Endothelial cell of umbilical vein (primary cell): Measurements from ENCODE around the gene ZNF225. TPM values are rescaled to one million over a fixed set of nuclear protein-coding genes. Genes with fewer than 3 reads are reported as not detected.

Experiments
- BruUV-seq: library from RNA; stranded (reverse); fragments of 400-500 nt; replicated peaks from 2 replicates; lab custom pipeline; 2021; lab: Mats Ljungman, UMichigan
- CTCF ChIA-PET: fragments of 300-600, 350-600 bp; sonication (Branson Sonifier 250); formaldehyde crosslinking; loops from one replicate; lab custom pipeline; 2021; ENCODE audit warnings: antibody characterized with exemption, inconsistent platforms; lab: Charles Lee
- POLR2A ChIA-PET: fragments of 300-600, 350-600 bp; sonication (Branson Sonifier 250); formaldehyde crosslinking; loops from one replicate; lab custom pipeline; 2021; ENCODE audit warnings: antibody characterized with exemption, inconsistent platforms; lab: Charles Lee
- DNase-seq: peaks from one replicate; pipeline ENCODE4 v3.0.0-alpha.2; 2011; ENCODE audit warnings: low read depth, low spot score
- FAIRE-seq: peaks from 2 replicates; lab custom pipeline; 2011; peaks lifted over from hg19 to GRCh38; lab: Jason Lieb, UNC
- H2AFZ ChIP-seq: 2 replicates; pipeline ENCODE4 v1.6.0; 2012; ENCODE audit warnings: low read depth, low read length, control low read depth, inconsistent platforms
- H3K27ac ChIP-seq: 2 replicates; pipeline ENCODE4 v1.5.1; 2011; ENCODE audit warnings: low read depth, mild to moderate bottlenecking, control low read depth, low read length, moderate library complexity; ENCODE audit not compliant: insufficient read depth
- H3K27me3 ChIP-seq, 2 experiments: 2 replicates each; pipeline versions ENCODE4 v1.6.0 to v1.6.1; 2011; ENCODE audit warnings: low read length in 2 of 2, mixed read lengths in 1 of 2; ENCODE audit not compliant: control insufficient read depth in 2 of 2, insufficient read depth in 2 of 2
- H3K36me3 ChIP-seq, 2 experiments: 2 replicates in 1 of 2; 3 replicates in 1 of 2; pipeline ENCODE4 v1.5.1; 2011; ENCODE audit warnings: low read length in 2 of 2, mild to moderate bottlenecking in 1 of 2, moderate library complexity in 1 of 2; ENCODE audit not compliant: control insufficient read depth in 2 of 2, insufficient read depth in 2 of 2; ENCODE audit errors: extremely low read depth in 1 of 2
- H3K4me1 ChIP-seq: 3 replicates; pipeline ENCODE4 v1.5.1; 2011; ENCODE audit warnings: mild to moderate bottlenecking, low read length; ENCODE audit not compliant: control insufficient read depth, insufficient read depth; ENCODE audit errors: extremely low read depth
- H3K4me2 ChIP-seq: 2 replicates; pipeline ENCODE4 v1.6.1; 2011; ENCODE audit warnings: low read length, control low read depth, mixed read lengths; ENCODE audit not compliant: insufficient read depth
- H3K4me3 ChIP-seq, 3 experiments: fragments of 200-600 bp in 1 of 3; sonication (generic), shearing (Covaris generic) in 1 of 3; replicated peaks in 1 of 3; 2 replicates each; pipeline ENCODE4 v1.5.1; 2011 to 2016; ENCODE audit warnings: control low read depth in 3 of 3, low read length in 3 of 3, mild to moderate bottlenecking in 2 of 3, inconsistent platforms in 1 of 3, low read depth in 1 of 3, moderate library complexity in 1 of 3; ENCODE audit not compliant: insufficient read depth in 1 of 3
- H3K79me2 ChIP-seq: 2 replicates; pipeline ENCODE4 v1.6.0; 2012; ENCODE audit warnings: low read length, inconsistent platforms; ENCODE audit not compliant: control insufficient read depth, insufficient read depth
- H3K9ac ChIP-seq: replicated peaks from 2 replicates; pipeline ENCODE3; 2011; ENCODE audit warnings: low read length, control low read depth; ENCODE audit not compliant: insufficient read depth; ENCODE audit errors: extremely low read depth
- H3K9me1 ChIP-seq: replicated peaks from 3 replicates; pipeline ENCODE4 v1.6.0; 2011; ENCODE audit warnings: mild to moderate bottlenecking, low read length; ENCODE audit not compliant: control insufficient read depth, insufficient read depth; ENCODE audit errors: extremely low read depth
- H3K9me3 ChIP-seq: replicated peaks from 2 replicates; pipeline ENCODE4 v1.5.1; 2012; ENCODE audit warnings: low read length, inconsistent platforms; ENCODE audit not compliant: control insufficient read depth, insufficient read depth
- H4K20me1 ChIP-seq: replicated peaks from 2 replicates; pipeline ENCODE3; 2011; ENCODE audit warnings: mild to moderate bottlenecking, low read length; ENCODE audit not compliant: control insufficient read depth, insufficient read depth; ENCODE audit errors: extremely low read depth
- EZH2 ChIP-seq: IDR thresholded peaks from 2 replicates; pipeline ENCODE4 v1.6.1; 2012; ENCODE audit warnings: borderline replicate concordance, low read depth, mild to moderate bottlenecking, moderate library complexity, low read length, inconsistent platforms; ENCODE audit not compliant: severe bottlenecking
- FOS ChIP-seq: IDR thresholded peaks from 2 replicates; pipeline ENCODE4 v1.6.1; 2011; ENCODE audit warnings: mild to moderate bottlenecking, low read length, moderate library complexity, borderline replicate concordance; ENCODE audit not compliant: insufficient read depth
- GATA2 ChIP-seq: IDR thresholded peaks from 2 replicates; pipeline ENCODE4 v1.7.0; 2011; ENCODE audit warnings: low read depth, mild to moderate bottlenecking, moderate library complexity, mixed read lengths, low read length; ENCODE audit not compliant: insufficient read length, insufficient read depth
- JUN ChIP-seq: IDR thresholded peaks from 2 replicates; pipeline ENCODE4 v1.6.1; 2011; ENCODE audit warnings: borderline replicate concordance, low read depth; ENCODE audit not compliant: insufficient read length, insufficient read depth
- MYC ChIP-seq: IDR thresholded peaks from one replicate; pipeline ENCODE4 v1.6.1; 2011; ENCODE audit warnings: mild to moderate bottlenecking, low read depth, low read length
- POLR2A ChIP-seq: IDR thresholded peaks from 2 replicates; pipeline ENCODE4 v1.6.1; 2012; ENCODE audit warnings: low read depth, mild to moderate bottlenecking, control low read depth, low read length
- POLR2AphosphoS5 ChIP-seq: IDR thresholded peaks from 2 replicates; pipeline ENCODE4 v1.6.1; 2012; ENCODE audit warnings: low read depth, mild to moderate bottlenecking, control low read depth, low read length, moderate library complexity; ENCODE audit not compliant: insufficient read depth
- dilution Hi-C: fragments of 300-500 bp; cut with MboI; formaldehyde crosslinking; loops from one replicate; pipeline ENCODE4 v1.15.0; 2019; ENCODE audit warnings: low sequenced_read_pairs; ENCODE audit not compliant: extremely low pct_ligation_motif_present
- intact Hi-C: fragments of 100-400 bp; cut with micrococcal nuclease; formaldehyde crosslinking; loops from one replicate; pipeline ENCODE4 v1.10.0; 2022
- polyA plus RNA-seq, 4 experiments: library from polyadenylated mRNA; depleted of rRNA in 3 of 4; stranded (reverse) in 3 of 4; unstranded in 1 of 4; fragments of >200 nt; gene quantifications; 2 replicates each; pipeline versions ENCODE4 v1.2.1 to v1.2.3, GENCODE V29; 2011 to 2012; ENCODE audit warnings: missing spikeins in 1 of 4
- small RNA-seq: library from RNA; depleted of rRNA; stranded (forward); fragments of <200 nt; gene quantifications from one replicate; pipeline ENCODE3, GENCODE V24; 2012; ENCODE audit warnings: low replicate concordance, low read depth; ENCODE audit not compliant: insufficient read depth, insufficient read length
- total RNA-seq: library from RNA; stranded (reverse); gene quantifications from 2 replicates; pipeline ENCODE4 v1.2.3, GENCODE V29; 2021
- TF ChIP-seq, protein P1 (sequence below): IDR thresholded peaks from 2 replicates; pipeline ENCODE4 v1.6.1; 2011; ENCODE audit not compliant: insufficient read depth, insufficient read length
- TF ChIP-seq, protein P2 (sequence below), 2 donors: IDR thresholded peaks; 1 replicate in 1 of 2; 2 replicates in 1 of 2; pipeline ENCODE4 v1.5.1; 2011; ENCODE audit warnings: low read length in 2 of 2, mild to moderate bottlenecking in 2 of 2, moderate library complexity in 2 of 2, control low read depth in 1 of 2, inconsistent platforms in 1 of 2, low read depth in 1 of 2; ENCODE audit not compliant: insufficient read depth in 1 of 2; ENCODE audit errors: extremely low read depth in 1 of 2

The ZNF225 gene
- total and polyA plus RNA-seq, 2 donors (not counting 3 experiments of a cell fraction or from before 2014, with no cell fraction given) = 0.92 to 3.9 TPM

DNA sequence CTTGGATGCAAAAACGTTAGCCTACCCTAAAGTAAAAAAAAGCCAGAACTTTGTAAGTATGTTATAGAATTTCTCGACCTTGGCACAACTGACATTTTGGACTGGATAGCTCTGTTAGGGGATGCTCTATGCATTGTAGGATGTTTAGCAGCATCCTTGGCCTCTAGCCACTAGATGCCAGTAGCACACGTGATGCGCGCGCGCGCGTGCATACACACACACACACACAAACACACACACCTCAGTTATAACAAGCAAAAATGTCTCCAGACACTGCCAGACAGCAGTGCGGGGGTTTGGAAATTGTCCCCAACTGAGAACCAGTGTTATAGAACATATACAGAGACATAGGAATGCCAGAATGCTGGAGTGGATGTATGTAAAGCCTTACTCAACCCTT lies 68.9 kb downstream of the ZNF225 start:
- H3K27ac ChIP-seq = no peak overlapping the region
- ChIA-PET POLR2A (no interaction called here), CTCF (no interaction called here)
- H3K9me1 ChIP-seq = no peaks in the 10 kb centered on the region
- H3K79me2 ChIP-seq = no peaks in the 10 kb centered on the region
- TF ChIP-seq GATA2 = no peak
- TF ChIP-seq, protein P1, sequence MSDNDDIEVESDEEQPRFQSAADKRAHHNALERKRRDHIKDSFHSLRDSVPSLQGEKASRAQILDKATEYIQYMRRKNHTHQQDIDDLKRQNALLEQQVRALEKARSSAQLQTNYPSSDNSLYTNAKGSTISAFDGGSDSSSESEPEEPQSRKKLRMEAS = no peak
- TF ChIP-seq FOS = no peak
- no peak for TF ChIP-seq POLR2A
- no peak for TF ChIP-seq JUN
- no peak for TF ChIP-seq POLR2AphosphoS5
- TF ChIP-seq MYC = no peak
- TF ChIP-seq, protein P2, sequence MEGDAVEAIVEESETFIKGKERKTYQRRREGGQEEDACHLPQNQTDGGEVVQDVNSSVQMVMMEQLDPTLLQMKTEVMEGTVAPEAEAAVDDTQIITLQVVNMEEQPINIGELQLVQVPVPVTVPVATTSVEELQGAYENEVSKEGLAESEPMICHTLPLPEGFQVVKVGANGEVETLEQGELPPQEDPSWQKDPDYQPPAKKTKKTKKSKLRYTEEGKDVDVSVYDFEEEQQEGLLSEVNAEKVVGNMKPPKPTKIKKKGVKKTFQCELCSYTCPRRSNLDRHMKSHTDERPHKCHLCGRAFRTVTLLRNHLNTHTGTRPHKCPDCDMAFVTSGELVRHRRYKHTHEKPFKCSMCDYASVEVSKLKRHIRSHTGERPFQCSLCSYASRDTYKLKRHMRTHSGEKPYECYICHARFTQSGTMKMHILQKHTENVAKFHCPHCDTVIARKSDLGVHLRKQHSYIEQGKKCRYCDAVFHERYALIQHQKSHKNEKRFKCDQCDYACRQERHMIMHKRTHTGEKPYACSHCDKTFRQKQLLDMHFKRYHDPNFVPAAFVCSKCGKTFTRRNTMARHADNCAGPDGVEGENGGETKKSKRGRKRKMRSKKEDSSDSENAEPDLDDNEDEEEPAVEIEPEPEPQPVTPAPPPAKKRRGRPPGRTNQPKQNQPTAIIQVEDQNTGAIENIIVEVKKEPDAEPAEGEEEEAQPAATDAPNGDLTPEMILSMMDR (IDR thresholded peaks at IDR 0.05; ENCODE audit: extremely low read depth in 1 of 2, insufficient read depth in 1 of 2, low read depth in 1 of 2, low read length in 2 of 2) = no peak
- no peak for TF ChIP-seq EZH2
- FAIRE-seq = no peak
- H3K4me3 ChIP-seq = no peak overlapping the region
- no TSS peak for BruUV-seq
- H3K4me2 ChIP-seq = no peak overlapping the region
- no peaks in the 10 kb centered on the region for H3K36me3 ChIP-seq
- H3K9ac ChIP-seq = no peak overlapping the region
- H4K20me1 ChIP-seq = no peaks in the 10 kb centered on the region
- H3K27me3 ChIP-seq = no peaks in the 10 kb centered on the region
- H3K9me3 ChIP-seq = peaks cover 3% of the 10 kb centered on the region
- no peak for DNase-seq
- no peak overlapping the region for H2AFZ ChIP-seq
- intact Hi-C loops (no loop called here), dilution Hi-C loops (no loop called here)
- H3K4me1 ChIP-seq = no peaks in the 10 kb centered on the region

Small RNA genes within 50 kb of the gene (small RNA-seq; reads per million reads assigned to genes)
- not detected for gene RNU6-902P

Other genes starting within 250 kb of the ZNF225 start
- 0.62 and 1.5 TPM in 2 replicates for gene ZNF404, start 229.4 kb upstream of the ZNF225 start, total RNA-seq
- gene ZNF404, start 229.4 kb upstream of the ZNF225 start, polyA plus RNA-seq = 0.37 and 0.68 TPM in 2 replicates
- gene ZNF45, start 178.1 kb upstream of the ZNF225 start, total RNA-seq = 10.8 and 11.2 TPM in 2 replicates
- 4.7 and 6.1 TPM in 2 replicates for gene ZNF45, start 178.1 kb upstream of the ZNF225 start, polyA plus RNA-seq
- gene ZNF221, start 162.2 kb upstream of the ZNF225 start, total RNA-seq = 4.2 and 6.0 TPM in 2 replicates
- 0.45 and 1.4 TPM in 2 replicates for gene ZNF221, start 162.2 kb upstream of the ZNF225 start, polyA plus RNA-seq
- 5.9 and 7.6 TPM in 2 replicates for gene ZNF155, start 129.2 kb upstream of the ZNF225 start, total RNA-seq
- gene ZNF155, start 129.2 kb upstream of the ZNF225 start, polyA plus RNA-seq = 1.8 and 2.0 TPM in 2 replicates
- gene ZNF230, start 110.4 kb upstream of the ZNF225 start, total RNA-seq = 2.9 TPM in 2 replicates
- gene ZNF230, start 110.4 kb upstream of the ZNF225 start, polyA plus RNA-seq = 1.4 and 1.5 TPM in 2 replicates
- gene ZNF222, start 88.0 kb upstream of the ZNF225 start, total RNA-seq = 4.7 and 5.2 TPM in 2 replicates
- gene ZNF222, start 88.0 kb upstream of the ZNF225 start, polyA plus RNA-seq = 0.99 and 2.2 TPM in 2 replicates
- gene ZNF223, start 61.4 kb upstream of the ZNF225 start, total RNA-seq = 3.4 and 3.7 TPM in 2 replicates
- gene ZNF223, start 61.4 kb upstream of the ZNF225 start, polyA plus RNA-seq = 1.2 and 1.6 TPM in 2 replicates
- gene ZNF284, start 41.2 kb upstream of the ZNF225 start, total RNA-seq = 2.4 and 2.7 TPM in 2 replicates
- 0.98 and 1.1 TPM in 2 replicates for gene ZNF284, start 41.2 kb upstream of the ZNF225 start, polyA plus RNA-seq
- 19.4 and 21.8 TPM in 2 replicates for gene ZNF224, start 19.0 kb upstream of the ZNF225 start, total RNA-seq
- gene ZNF224, start 19.0 kb upstream of the ZNF225 start, polyA plus RNA-seq = 6.8 and 8.5 TPM in 2 replicates
- gene ZNF234, start 28.2 kb downstream of the ZNF225 start, total RNA-seq = 10.6 and 11.9 TPM in 2 replicates
- 2.1 and 2.5 TPM in 2 replicates for gene ZNF234, start 28.2 kb downstream of the ZNF225 start, polyA plus RNA-seq
- gene ZNF226, start 51.7 kb downstream of the ZNF225 start, total RNA-seq = 19.7 and 19.8 TPM in 2 replicates
- 5.9 and 8.8 TPM in 2 replicates for gene ZNF226, start 51.7 kb downstream of the ZNF225 start, polyA plus RNA-seq
- 17.2 and 17.8 TPM in 2 replicates for gene ZNF227, start 99.1 kb downstream of the ZNF225 start, total RNA-seq
- gene ZNF227, start 99.1 kb downstream of the ZNF225 start, polyA plus RNA-seq = 2.8 and 3.4 TPM in 2 replicates
- 0.76 and 0.88 TPM in 2 replicates for gene ZNF233, start 146.5 kb downstream of the ZNF225 start, total RNA-seq
- 0.15 and 0.25 TPM in 2 replicates for gene ZNF233, start 146.5 kb downstream of the ZNF225 start, polyA plus RNA-seq
- gene ZNF235, start 191.6 kb downstream of the ZNF225 start, total RNA-seq = 5.2 TPM in 2 replicates
- gene ZNF235, start 191.6 kb downstream of the ZNF225 start, polyA plus RNA-seq = 1.8 and 2.0 TPM in 2 replicates
- 4.6 and 7.5 TPM in 2 replicates for gene ZNF112, start 243.3 kb downstream of the ZNF225 start, total RNA-seq
- 1.2 and 2.0 TPM in 2 replicates for gene ZNF112, start 243.3 kb downstream of the ZNF225 start, polyA plus RNA-seq